MM.1S (cell line): ENCODE results near the gene TOX3.

Experiments used
- DNase-seq: peaks from one replicate; pipeline ENCODE4 v3.0.0-alpha.2; 2015
- H2AFZ ChIP-seq: fragments of 300-600 bp; sonication (generic); 2 replicates; pipeline ENCODE4 v1.6.0; 2016; ENCODE audit warnings: antibody characterized with exemption, low read length
- H3F3A ChIP-seq: fragments of 300-600 bp; sonication (generic); 2 replicates; pipeline ENCODE4 v1.6.1; 2016; ENCODE audit warnings: mild to moderate bottlenecking, antibody characterized with exemption, low read length, moderate library complexity, mixed read lengths; ENCODE audit not compliant: insufficient read depth
- H3K27ac ChIP-seq: fragments of 300-600 bp; sonication (generic); 2 replicates; pipeline ENCODE4 v1.5.1; 2016; ENCODE audit warnings: mild to moderate bottlenecking, low read length
- H3K27me3 ChIP-seq: fragments of 300-600 bp; sonication (generic); replicated peaks from 2 replicates; pipeline ENCODE4 v1.6.0; 2016; ENCODE audit warnings: low read length; ENCODE audit not compliant: insufficient read depth
- H3K36me3 ChIP-seq: fragments of 300-600 bp; sonication (generic); replicated peaks from 2 replicates; pipeline ENCODE4 v1.6.1; 2016; ENCODE audit warnings: mild to moderate bottlenecking, low read length, mixed read lengths; ENCODE audit not compliant: insufficient read depth
- H3K4me1 ChIP-seq: fragments of 300-600 bp; sonication (generic); 2 replicates; pipeline ENCODE4 v1.6.1; 2016; ENCODE audit warnings: low read length, mixed read lengths
- H3K4me2 ChIP-seq: fragments of 300-600 bp; sonication (generic); 2 replicates; pipeline ENCODE4 v1.6.0; 2016; ENCODE audit warnings: low read depth, low read length
- H3K4me3 ChIP-seq: fragments of 300-600 bp; sonication (generic); 2 replicates; pipeline ENCODE4 v1.5.1; 2016; ENCODE audit warnings: low read length, mixed read lengths
- H3K79me2 ChIP-seq: fragments of 300-600 bp; sonication (generic); 2 replicates; pipeline ENCODE4 v1.6.1; 2016; ENCODE audit warnings: mixed run types, low read length, mixed read lengths
- H3K9ac ChIP-seq: fragments of 300-600 bp; sonication (generic); 2 replicates; pipeline ENCODE4 v1.6.1; 2016; ENCODE audit warnings: low read length, mixed read lengths
- H3K9me2 ChIP-seq: fragments of 300-600 bp; sonication (generic); replicated peaks from 2 replicates; pipeline ENCODE4 v1.6.1; 2016; ENCODE audit warnings: mild to moderate bottlenecking, low read length, mixed read lengths; ENCODE audit not compliant: insufficient read depth
- H3K9me3 ChIP-seq: fragments of 300-600 bp; sonication (generic); replicated peaks from 2 replicates; pipeline ENCODE4 v1.6.1; 2016; ENCODE audit warnings: mild to moderate bottlenecking, low read length, mixed read lengths; ENCODE audit not compliant: insufficient read depth
- H4K20me1 ChIP-seq: fragments of 300-600 bp; sonication (generic); 2 replicates; pipeline ENCODE4 v1.6.1; 2016; ENCODE audit warnings: mild to moderate bottlenecking, low read length, moderate library complexity, mixed read lengths; ENCODE audit not compliant: insufficient read depth
- EZH2 ChIP-seq: fragments of 300-600 bp; sonication (generic); optimal IDR thresholded peaks from 2 replicates; pipeline ENCODE3; 2017; ENCODE audit warnings: low read depth, mild to moderate bottlenecking, antibody characterized with exemption, low read length, mixed read lengths
- EZH2phosphoT487 ChIP-seq: fragments of 300-600 bp; sonication (generic); IDR thresholded peaks from 2 replicates; pipeline ENCODE4 v1.6.1; 2018; ENCODE audit warnings: antibody characterized with exemption, low read length
- TF ChIP-seq, protein P1 (sequence below): fragments of 300-600 bp; sonication (generic); IDR thresholded peaks from 2 replicates; pipeline ENCODE4 v1.5.1; 2016; ENCODE audit warnings: antibody characterized with exemption, low read length, mixed read lengths

The TOX3 gene

DNA sequence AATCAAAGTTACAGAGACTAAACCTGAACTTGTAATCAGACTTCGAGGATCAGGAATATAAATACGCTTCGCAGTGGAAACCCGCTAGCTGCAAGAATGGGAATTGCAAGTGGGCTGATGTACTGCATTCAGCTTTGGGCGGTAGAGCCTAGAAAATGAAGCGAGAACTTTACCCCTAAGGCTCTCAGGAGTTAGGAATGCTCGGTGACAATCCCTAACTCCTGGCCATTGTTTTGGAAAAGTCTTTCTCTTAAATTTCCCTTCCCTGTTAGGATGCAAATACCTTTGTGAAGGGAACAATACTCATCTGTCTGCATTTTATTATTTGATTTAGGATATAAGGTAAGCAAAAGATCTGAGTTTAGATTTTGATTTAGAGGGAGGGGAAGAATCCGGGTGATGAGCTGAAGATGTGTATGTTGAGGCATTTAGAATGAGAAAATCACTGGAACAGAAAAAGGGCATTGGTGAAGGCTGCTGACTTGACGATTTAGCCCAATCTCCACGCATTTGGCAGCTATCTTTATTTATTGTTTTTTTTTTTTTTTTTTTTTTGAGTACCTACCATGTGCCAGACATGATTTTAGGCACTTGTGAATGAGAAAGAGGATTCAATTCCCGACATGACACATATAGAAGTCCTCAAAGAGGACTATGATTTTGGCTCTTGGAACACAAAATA is 2.2 kb upstream of the TOX3 start:
- no peaks in the 10 kb centered on the region for H3K4me1 ChIP-seq
- H3K9ac ChIP-seq: no peak overlapping the region
- no peaks in the 10 kb centered on the region for H3F3A ChIP-seq
- no peaks in the 10 kb centered on the region for H3K27me3 ChIP-seq
- no peak overlapping the region for H3K27ac ChIP-seq
- H4K20me1 ChIP-seq: no peaks in the 10 kb centered on the region
- DNase-seq: no peak
- no peak overlapping the region for H2AFZ ChIP-seq
- no peaks in the 10 kb centered on the region for H3K36me3 ChIP-seq
- H3K9me2 ChIP-seq: no peaks in the 10 kb centered on the region
- no peaks in the 10 kb centered on the region for H3K9me3 ChIP-seq
- no peak overlapping the region for H3K4me2 ChIP-seq
- no peak overlapping the region for H3K4me3 ChIP-seq
- TF ChIP-seq EZH2: no peak
- no peak for TF ChIP-seq EZH2phosphoT487
- TF ChIP-seq, protein P1, sequence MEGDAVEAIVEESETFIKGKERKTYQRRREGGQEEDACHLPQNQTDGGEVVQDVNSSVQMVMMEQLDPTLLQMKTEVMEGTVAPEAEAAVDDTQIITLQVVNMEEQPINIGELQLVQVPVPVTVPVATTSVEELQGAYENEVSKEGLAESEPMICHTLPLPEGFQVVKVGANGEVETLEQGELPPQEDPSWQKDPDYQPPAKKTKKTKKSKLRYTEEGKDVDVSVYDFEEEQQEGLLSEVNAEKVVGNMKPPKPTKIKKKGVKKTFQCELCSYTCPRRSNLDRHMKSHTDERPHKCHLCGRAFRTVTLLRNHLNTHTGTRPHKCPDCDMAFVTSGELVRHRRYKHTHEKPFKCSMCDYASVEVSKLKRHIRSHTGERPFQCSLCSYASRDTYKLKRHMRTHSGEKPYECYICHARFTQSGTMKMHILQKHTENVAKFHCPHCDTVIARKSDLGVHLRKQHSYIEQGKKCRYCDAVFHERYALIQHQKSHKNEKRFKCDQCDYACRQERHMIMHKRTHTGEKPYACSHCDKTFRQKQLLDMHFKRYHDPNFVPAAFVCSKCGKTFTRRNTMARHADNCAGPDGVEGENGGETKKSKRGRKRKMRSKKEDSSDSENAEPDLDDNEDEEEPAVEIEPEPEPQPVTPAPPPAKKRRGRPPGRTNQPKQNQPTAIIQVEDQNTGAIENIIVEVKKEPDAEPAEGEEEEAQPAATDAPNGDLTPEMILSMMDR: no peak
- no peaks in the 10 kb centered on the region for H3K79me2 ChIP-seq

- no peaks in the 10 kb centered on the region for H3K9me3 ChIP-seq
- H3K4me3 ChIP-seq: no peak overlapping the region
- H3K27ac ChIP-seq: no peak overlapping the region
- no peaks in the 10 kb centered on the region for H3K9me2 ChIP-seq
- H3K36me3 ChIP-seq: no peaks in the 10 kb centered on the region
- TF ChIP-seq EZH2: no peak
- TF ChIP-seq EZH2phosphoT487: no peak
- TF ChIP-seq, protein P1: no peak
- no peaks in the 10 kb centered on the region for H3K79me2 ChIP-seq
- H3K4me2 ChIP-seq: no peak overlapping the region
- H2AFZ ChIP-seq: no peak overlapping the region
- no peaks in the 10 kb centered on the region for H3K4me1 ChIP-seq
- DNase-seq: no peak
- no peaks in the 10 kb centered on the region for H4K20me1 ChIP-seq
- no peaks in the 10 kb centered on the region for H3F3A ChIP-seq
- H3K27me3 ChIP-seq: no peaks in the 10 kb centered on the region
- no peak overlapping the region for H3K9ac ChIP-seq
These were observed 1.5 kb upstream of the TOX3 start for GRCh38 chr16:52548261-52549010.

- Histone ChIP-seq H3K27me3 (no peaks in the 10 kb centered on the region), H2AFZ (no peak overlapping the region), H3K27ac (no peak overlapping the region), H3K4me2 (no peak overlapping the region), H3K9me3 (no peaks in the 10 kb centered on the region), H3K9ac (no peak overlapping the region), H3K36me3 (no peaks in the 10 kb centered on the region), H3F3A (no peaks in the 10 kb centered on the region), H3K79me2 (no peaks in the 10 kb centered on the region), H3K4me1 (no peaks in the 10 kb centered on the region), H3K9me2 (no peaks in the 10 kb centered on the region), H3K4me3 (no peak overlapping the region), H4K20me1 (no peaks in the 10 kb centered on the region)
- DNase-seq: no peak
- TF ChIP-seq, protein P1: no peak
- TF ChIP-seq EZH2phosphoT487 (no peak), EZH2 (no peak)
These were observed 882 bp upstream of the TOX3 start for GRCh38 chr16:52547834-52548215.
